Hematopoietic multipotent progenitor cell treated with erythropoietin and hydrocortisone succinate and interleukin-3 and kit ligand, for 15 days (in vitro differentiated cells): ENCODE data around the gene XG.

ENCODE experiments used
- DNase-seq: peaks from one replicate; pipeline ENCODE4 v3.0.0-alpha.2; 2015; ENCODE audit warnings: low spot score

XG gene

DNA sequence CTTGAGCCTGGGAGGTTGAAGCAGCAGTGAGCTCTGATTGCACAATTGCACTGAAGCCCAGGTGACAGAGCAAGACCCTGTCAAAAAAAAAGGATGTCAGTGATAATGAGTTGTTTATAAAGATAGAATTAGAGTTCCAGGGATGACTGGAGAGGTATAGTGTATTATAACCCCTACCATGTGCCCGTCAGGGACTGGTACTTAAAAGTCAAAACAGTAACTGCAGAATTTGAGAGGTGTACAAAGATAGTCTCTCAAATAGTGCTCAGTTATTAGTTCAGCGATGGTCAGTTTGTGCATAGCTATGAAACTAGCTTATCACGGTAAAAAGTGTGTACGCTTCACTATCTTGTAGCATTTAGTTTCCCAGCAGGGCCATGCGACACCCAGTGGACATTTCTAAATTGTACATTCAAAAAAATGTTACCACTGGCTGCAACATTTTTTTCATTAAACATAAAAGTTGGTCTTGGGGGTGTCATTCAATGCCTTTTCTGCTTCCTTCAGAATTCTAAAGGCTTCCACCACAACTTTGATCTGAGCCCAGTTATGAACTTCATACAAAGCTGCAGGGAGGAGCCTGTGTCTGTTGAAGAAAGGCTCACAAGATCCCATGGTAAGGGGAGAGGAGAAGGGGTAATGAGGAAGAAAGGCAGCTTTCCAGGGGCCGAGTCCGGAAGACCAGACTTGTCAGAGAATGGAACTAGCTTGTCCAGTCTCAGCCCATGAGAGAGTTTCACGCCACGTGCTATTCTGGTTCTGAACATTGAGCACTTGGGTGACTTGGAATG is 67.7 kb downstream of the XG start:
- no peak for DNase-seq

DNA sequence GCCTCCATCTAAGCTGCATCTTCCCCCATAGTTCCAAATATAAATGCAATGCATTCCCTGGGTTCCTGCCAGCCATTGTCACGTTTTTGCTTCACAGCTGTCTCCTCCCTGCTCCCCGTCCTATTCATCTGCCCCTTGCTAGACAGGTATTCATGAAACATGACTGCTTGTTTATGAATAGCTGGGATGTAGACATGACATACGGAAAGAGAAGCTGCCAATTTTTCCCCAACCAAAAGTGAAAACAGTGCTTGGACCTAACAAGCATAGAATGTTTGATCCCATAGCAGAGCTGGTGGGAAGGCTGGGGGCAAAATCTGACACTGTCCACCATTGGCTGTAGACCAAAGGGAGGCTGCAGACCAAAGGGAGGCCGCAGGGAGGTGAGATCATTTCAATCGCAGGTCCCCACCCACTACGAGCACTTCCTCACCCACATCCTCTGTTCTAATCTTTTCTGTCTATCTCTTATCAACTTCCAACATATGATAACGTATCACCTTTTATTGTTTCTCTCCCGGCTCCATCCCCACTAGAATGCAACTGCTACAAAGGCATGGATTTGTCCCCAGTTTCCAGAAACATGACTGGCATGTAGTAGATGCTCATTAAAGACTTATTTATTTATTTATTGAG is 68.4 kb downstream of the XG start:
- DNase-seq: no peak

DNA sequence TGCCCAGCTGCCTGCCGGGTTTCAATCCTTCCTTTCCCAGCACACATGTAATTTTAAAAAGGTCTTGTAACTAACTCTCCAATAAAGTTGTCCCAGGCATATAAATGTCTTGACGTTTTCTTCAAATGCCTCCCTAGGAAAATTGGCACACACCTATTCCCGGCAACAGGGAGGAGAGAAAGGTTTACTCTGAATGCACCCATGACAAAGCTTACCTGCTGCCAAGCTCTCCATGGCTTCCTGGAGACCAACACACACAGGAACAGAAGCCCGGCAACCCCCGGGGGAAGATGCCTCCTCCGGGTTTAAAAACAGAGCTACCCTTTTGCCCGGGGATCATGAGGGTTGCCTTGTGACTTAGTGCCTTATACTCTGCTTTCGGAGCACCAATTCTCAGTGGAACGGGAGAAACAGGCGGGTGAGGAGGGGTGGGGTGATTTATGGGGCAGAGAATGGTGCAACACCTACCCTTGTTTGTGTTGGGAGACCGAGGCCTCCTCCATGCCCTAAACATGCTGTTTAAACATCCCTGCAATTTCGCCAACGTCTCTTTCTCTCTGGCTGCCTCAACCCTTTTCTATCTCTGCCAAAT is 72.1 kb downstream of the XG start:
- no peak for DNase-seq

DNA sequence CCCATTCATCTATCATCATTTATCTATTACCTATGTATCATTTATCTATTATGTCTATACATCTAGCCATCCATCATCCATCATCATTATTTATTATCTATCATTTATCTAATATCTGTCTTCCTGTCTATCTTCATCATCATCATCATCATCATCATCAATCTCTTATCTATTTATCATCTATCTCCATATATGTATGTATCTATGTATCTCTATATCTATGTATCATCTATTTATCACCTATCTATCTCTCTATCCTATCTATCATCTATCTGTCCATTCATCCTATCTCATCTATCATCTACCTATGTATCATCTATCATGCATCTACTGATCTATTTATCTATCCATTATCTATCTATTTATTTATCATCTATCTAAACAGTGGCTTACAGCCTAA is 73.0 kb downstream of the XG start:
- no peak for DNase-seq

DNA sequence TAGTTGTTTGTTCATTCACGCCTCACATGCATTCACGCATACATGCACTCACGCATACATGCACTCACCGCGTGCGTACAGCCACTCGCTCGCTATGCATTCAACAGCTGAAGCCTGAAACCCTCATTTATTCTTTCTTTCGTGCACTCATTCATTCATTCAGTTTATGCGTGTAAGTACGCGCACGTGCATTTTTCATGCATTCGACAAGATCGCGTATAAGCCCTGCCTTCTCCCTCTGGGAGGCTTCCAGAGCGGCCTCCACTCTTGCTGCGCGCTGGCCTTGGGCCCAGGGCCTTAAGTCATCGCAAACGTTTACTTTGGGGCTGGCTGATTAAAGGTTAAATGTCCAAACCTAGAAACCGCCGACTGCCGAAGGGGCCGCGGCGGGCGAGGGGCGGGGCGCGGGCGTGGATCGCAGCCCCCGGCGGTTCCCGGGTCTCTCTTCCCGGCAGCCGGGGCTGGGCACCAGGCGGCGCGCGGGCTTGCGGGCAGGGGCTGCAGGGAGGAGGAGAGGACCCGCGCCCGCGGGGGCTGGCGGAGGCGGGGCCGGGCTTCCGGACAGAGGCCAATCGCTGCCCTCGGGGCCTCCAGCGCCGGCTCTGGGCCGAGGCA is 76.6 kb downstream of the XG start, which contains the start of gene GYG2:
GYG2 (plus strand) TSS at position 587 of the 615 bp plus-strand sequence. CDS start 1,259 bp downstream, outside the sequence.
- DNase-seq: no peak

DNA sequence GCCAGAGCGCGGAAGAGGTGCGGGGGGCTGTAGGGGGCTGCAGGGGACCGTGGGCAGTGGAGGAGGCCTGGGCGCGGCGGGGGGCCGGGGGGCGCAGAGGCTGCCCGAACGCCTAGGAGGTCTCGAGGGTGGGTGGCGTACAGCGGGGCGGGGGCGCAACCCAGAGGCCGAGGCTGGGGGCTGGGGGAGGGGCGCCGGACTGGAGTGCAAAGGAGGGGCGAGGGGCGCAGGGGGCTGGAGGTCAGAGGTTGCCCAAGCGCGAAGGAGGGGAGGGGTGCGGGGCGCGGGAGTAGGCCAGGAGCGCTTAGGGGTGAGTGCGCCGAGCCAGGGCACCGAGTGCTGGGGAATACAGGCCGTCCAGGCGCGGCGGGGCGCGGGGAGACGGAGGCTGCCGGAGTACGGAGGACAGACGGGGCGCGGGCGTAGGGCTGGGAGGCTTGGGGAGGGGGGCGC is 77.1 kb downstream of the XG start:
- DNase-seq: no peak

DNA sequence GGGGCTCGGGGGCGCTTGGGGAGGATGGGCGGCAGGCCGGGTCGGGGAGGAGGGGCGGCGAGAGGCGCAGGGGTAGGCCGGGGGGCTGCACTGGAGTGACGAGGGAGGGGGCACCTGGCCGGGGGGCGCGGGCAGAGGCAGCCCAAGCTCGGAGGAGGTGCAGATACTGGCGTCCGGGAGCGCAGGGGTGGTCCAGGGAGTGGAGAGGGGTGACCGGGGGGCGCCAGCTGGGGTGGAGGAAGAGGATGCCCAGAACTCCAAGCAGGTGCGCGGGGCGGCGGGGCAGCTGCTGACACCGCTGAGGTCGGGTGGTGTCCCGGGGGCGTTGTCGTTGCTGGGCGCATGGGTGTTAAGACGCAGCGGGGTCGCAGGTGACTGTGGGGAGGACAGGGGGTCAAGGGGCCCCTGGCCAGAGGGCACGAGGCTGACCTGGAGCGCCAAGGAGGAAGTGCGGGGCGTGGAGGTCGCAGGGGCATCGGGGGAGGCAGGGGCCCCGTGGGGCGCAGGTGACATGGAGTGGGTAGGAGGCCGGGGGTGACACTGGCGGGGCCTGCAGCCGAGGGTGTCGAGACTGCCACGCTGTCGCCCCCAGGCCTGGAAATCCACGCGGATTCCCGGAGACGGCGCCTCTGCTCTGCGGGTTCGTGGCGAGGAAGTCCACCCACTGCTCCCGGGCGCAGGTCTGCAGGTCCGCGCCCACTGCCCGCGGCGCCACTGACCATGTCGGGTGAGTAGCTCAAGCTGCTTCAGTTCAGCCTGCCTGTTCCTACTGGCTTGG is 77.8 kb downstream of the XG start:
- DNase-seq: no peak

DNA sequence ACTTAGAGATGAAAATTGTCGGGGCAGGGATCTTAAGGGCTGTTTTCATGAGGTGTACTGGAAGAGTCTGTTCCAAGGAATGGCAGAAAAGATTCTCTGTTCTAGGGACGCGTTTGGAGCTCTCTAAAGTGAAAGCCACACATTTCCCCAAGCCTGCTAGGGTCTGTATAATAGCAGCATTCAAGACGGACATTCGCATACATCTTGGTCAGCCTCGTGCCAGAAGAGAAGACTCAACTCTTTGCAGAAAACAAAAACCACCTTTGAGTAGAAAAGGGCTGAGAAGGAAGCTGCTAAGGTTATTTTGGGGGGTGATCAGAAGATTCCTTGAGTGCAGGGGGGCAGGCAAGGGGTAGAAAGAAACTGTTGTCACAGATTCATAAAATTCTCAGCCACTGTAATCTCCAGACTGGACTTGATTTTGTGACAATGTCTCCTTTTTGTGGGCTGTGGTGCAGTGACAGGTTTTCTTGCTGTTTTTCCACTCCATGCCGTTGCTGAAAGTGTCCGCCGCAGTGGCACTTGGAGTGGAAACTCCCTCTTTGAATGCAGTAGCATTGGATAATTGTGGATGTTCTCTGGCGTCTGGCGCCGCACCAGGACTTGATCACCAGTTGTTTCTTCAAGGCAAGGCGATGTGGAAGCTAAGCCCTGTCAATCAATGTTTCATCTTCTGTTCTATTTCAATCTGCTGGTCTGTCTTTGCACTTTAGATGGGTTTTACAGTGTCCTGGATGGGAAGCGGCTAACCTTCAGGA is 79.8 kb downstream of the XG start:
- no peak for DNase-seq

DNA sequence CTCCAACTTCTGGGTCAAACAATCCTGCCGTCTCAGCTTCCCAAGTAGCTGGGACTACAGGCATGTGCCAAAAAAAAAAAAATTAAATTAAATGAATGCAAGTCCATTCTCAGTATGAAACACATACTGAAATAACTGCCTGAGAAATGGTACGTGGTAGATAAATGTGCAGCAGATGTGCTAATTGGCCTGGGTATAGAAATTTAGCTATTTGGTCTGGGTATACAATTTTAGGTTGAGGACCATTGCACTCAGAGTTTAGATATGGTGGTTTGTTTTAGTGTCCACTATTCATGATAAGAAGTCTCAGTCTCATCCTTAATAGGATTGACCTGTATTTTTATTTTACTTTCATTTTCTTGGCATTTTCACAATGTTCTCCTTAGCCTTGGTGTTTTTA is 86.1 kb downstream of the XG start:
- DNase-seq: no peak

DNA sequence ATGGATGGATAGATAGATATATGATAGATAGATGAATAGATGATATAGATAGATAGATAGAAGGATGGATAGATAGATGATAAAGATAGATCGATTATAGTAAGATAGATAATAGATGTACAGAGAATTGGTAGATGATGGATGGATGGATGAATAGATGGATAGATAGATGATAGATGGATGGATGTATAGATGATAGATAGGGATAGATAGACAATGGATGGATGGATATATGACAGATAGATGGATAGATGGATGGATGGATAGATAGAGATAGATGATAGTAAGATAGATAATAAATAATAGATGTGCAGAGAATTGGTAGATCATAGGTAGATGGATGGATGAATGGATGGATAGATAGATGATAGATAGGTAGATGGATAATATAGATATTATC is 89.1 kb downstream of the XG start:
- no peak for DNase-seq

DNA sequence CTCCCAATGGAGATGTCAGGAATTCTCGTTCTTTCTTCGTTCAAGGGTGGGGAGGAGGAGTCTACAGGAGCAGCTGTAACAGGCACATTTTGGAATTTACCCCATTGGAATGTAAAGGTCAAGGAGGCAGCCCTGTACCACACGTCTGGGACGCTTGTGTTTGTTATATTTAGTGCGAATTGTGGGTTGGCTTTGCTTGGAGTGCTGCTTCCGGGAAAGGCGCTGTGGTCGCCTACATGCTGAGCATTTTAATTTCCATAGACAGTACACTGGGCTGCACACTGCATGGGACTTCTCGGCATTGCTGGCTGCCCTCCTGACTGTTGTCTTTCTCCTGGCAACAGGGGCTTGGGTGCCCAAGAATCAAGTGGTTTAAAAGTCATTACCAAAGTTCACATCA is 89.7 kb downstream of the XG start:
- DNase-seq: no peak

DNA sequence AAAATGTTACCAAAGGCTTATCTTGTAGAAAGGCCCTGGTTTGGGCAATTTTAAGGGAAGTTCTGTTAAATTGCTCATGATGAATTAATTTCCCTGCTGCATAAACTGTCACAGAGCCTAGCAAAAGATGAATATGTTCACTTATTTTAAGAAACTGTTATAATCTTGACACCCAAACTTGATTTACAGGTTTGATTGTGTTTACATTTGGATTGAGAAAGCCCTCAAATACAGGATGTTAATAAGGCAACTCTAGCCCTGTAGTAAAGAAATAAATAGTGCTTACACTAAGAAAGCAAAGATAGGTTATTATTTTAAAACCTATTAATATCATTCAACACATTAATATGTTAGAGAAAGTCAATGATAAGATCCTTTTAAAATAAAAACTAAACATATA is 95.2 kb downstream of the XG start:
- DNase-seq: no peak

DNA sequence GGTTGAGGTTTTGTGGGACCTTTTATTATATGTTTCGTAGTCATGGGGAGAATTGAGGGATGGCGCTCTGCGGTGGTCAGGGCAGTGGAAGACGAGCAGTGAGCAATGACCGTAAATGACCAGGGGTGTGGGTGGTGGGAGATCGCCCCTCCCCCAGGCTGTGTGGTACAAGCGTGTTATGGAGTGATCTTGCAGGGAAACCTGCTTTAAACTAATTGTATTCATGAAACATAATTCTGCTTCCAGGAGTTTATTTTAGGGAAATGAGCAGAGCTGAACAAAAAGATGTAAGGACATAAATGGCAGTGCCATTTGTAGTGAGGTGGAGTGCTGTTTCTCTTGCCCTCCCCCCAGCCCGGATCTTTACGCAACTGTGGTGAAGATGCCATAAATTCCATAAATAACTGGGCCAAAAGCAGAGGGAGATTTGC is 97.0 kb downstream of the XG start:
- DNase-seq: no peak

DNA sequence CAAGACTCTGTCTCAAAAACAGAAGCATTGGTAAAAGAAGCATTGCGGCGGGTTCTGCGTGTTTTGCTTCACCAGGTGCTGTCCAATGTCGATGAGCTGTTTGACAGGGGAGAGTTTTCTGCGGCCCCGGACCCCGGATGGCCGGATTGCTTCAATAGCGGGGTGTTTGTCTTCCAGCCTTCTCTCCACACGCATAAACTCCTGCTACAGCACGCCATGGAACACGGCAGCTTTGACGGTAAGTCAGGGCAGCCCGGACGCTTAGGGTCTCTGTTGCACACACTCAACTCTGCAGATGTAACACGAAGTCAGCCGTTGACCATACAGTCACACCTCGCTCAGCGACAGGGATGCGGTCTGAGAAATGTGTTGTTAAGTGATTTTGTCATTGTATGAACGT is 103.1 kb downstream of the XG start:
- DNase-seq: no peak

DNA sequence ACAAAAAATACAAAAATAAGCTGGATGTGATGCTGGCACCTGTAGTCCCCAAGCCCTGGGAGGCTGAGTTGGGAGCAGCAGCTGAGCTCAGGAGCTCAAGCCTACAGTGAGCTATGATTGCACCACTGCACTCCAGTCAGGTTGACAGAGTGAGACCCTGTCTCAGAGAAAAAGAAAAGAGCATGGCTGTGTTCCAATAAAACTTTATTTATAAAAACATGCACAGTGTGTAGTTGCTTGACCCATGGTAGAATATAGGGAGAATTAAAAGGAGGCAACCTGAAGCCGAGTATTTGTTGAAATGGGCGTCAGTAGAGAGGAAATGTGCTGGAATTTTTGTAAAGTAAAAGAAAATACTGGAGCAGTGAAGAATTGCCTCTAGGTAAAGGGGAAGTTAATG is 103.9 kb downstream of the XG start:
- no peak for DNase-seq

DNA sequence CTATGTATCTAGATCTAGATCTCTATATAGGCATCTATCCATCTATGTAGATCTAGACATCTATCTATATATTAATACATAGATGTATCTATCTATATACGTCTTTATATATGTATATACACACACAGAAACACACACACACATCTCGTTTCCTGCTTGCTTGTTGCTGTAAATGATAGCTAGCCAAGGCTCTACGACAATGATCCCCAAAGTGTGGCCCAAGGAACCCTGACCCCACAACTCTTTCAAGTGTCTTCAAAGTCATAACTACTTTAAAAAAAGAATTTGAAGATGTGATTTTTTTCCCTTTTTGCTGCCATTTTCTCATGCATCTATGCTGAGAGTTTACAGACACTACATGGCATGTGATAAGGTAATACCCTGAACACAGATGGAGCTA is 105.7 kb downstream of the XG start:
- DNase-seq: no peak

DNA sequence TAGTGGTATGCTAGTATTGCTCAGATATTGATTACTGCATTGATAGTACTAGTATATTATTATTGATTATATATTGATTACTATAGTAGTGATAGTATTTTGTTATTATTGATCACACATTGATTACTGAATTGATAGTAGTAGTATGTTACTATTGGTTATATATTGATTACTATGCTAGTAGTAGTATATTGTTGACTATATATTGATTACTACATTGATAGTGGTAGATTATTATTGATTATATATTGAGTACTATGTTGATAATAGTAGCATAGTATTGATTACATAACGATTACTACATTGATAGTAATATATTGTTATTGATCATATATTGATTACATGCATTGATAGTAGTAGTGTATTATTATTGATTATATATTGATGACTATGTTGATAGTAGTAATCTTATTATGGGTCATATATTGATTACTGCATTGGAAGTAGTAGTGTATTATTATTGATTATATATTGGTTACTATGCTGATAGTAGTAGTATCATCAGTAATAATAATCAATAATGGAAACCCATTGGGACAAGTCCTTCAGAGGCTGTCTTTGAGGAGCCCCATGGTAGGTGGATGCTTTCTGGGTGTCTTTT is 107.5 kb downstream of the XG start:
- no peak for DNase-seq

DNA sequence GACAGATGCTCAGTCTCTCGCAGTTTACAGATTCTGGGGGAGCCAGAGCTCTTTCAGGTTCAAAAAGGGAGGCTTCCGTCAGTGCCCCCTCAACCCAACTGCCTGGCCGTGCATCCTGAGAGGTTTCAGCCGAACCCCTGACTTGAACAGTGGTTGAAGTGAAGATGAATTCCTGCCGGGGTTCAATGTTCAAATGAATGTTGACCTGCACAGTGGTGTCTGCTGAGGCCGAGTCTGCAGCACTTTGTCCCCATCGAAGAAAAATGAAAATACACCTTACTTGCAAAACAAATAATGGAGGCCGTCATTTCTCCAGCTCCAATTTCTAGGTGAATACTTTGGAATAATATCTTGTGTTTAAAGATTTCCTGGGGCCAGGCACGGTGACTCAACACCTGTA is 110.6 kb downstream of the XG start:
- DNase-seq: no peak

DNA sequence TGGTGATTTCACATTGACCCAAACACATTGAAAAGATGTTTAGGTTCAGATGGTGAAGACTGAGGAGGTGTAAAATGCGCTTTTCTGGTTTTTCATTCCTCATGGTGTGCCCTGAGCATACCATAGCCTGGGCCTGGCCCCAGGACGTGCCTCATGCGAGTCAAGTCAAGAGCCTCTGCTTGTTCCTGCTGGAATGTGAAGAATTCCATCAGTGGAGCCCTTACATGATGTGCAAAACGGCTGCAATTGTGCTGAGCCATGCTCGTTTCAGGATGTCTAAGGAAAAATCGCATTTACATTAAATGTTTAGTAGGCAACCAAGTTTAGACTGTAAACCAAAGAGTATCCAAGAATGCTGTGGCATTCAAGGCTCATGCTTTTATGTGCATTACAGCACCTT is 111.8 kb downstream of the XG start:
- no peak for DNase-seq
